PC-3 (cell line): Measurements from ENCODE around the gene MFN2. TPM values are rescaled to one million over a fixed set of nuclear protein-coding genes. Genes with fewer than 3 reads are reported as not detected.

Experiments used
- ATAC-seq: fragments of 200-7000 bp; cut with Tn5 transposase; 2 replicates; pipeline ENCODE4 v1.9.1; 2020; ENCODE audit warnings: mild to moderate bottlenecking, moderate library complexity
- BruUV-seq: library from RNA; stranded (reverse); fragments of 400-500 nt; replicated peaks from 2 replicates; lab custom pipeline; 2021; lab: Mats Ljungman, UMichigan
- CTCF ChIA-PET: fragments of 300-600 bp; sonication (Branson Sonifier 250); formaldehyde crosslinking; loops from one replicate; lab custom pipeline; 2022; ENCODE audit warnings: antibody characterized with exemption; lab: Charles Lee
- POLR2A ChIA-PET: fragments of 300-600 bp; sonication (Branson Sonifier 250); formaldehyde crosslinking; loops from one replicate; lab custom pipeline; 2022; ENCODE audit warnings: antibody characterized with exemption; ENCODE audit not compliant: unreplicated experiment; lab: Charles Lee
- DNase-seq: peaks from one replicate; pipeline ENCODE4 v3.0.0-alpha.2; 2015
- H2AFZ ChIP-seq: fragments of 300-600 bp; sonication (generic); 2 replicates; pipeline ENCODE4 v1.6.0; 2016; ENCODE audit warnings: antibody characterized with exemption, low read length
- H3F3A ChIP-seq: fragments of 300-600 bp; sonication (generic); one replicate; pipeline ENCODE4 v1.6.0; 2017; ENCODE audit warnings: antibody characterized with exemption, low read length, control low read depth, mild to moderate bottlenecking; ENCODE audit not compliant: unreplicated experiment
- H3K27ac ChIP-seq: fragments of 300-600 bp; sonication (generic); 2 replicates; pipeline ENCODE4 v1.5.1; 2016; ENCODE audit warnings: mild to moderate bottlenecking, low read length
- H3K27me3 ChIP-seq: fragments of 300-600 bp; sonication (generic); 2 replicates; pipeline ENCODE4 v1.6.1; 2016; ENCODE audit warnings: low read length, mixed read lengths
- H3K36me3 ChIP-seq: fragments of 300-600 bp; sonication (generic); 2 replicates; pipeline ENCODE4 v1.6.1; 2016; ENCODE audit warnings: low read depth, mixed run types, low read length, mixed read lengths
- H3K4me1 ChIP-seq: fragments of 300-600 bp; sonication (generic); 2 replicates; pipeline ENCODE4 v1.5.1; 2016; ENCODE audit warnings: low read length; ENCODE audit not compliant: insufficient read depth
- H3K4me2 ChIP-seq: fragments of 300-600 bp; sonication (generic); 2 replicates; pipeline ENCODE4 v1.6.0; 2016; ENCODE audit warnings: low read length
- H3K4me3 ChIP-seq: fragments of 300-600 bp; sonication (generic); 2 replicates; pipeline ENCODE4 v1.5.1; 2016; ENCODE audit warnings: mild to moderate bottlenecking, low read length, mixed read lengths
- H3K79me2 ChIP-seq: fragments of 300-600 bp; sonication (generic); 2 replicates; pipeline ENCODE4 v1.6.1; 2017; ENCODE audit warnings: low read length, mixed read lengths
- H3K9ac ChIP-seq: fragments of 300-600 bp; sonication (generic); 2 replicates; pipeline ENCODE4 v1.6.0; 2016; ENCODE audit warnings: mild to moderate bottlenecking, low read length
- H3K9me2 ChIP-seq: fragments of 300-600 bp; sonication (generic); replicated peaks from 2 replicates; pipeline ENCODE4 v1.6.1; 2016; ENCODE audit warnings: mixed run types, low read length, mixed read lengths
- H3K9me3 ChIP-seq: fragments of 300-600 bp; sonication (generic); 2 replicates; pipeline ENCODE4 v1.6.1; 2016; ENCODE audit warnings: low read length, mixed read lengths
- H4K20me1 ChIP-seq: fragments of 300-600 bp; sonication (generic); 2 replicates; pipeline ENCODE4 v1.6.1; 2016; ENCODE audit warnings: low read length, mixed read lengths
- EZH2 ChIP-seq: fragments of 300-600 bp; sonication (generic); IDR thresholded peaks from one replicate; pipeline ENCODE4 v1.6.1; 2017; ENCODE audit warnings: antibody characterized with exemption, mild to moderate bottlenecking, low read length; ENCODE audit not compliant: unreplicated experiment
- EZH2phosphoT487 ChIP-seq: fragments of 300-600 bp; sonication (generic); IDR thresholded peaks from 2 replicates; pipeline ENCODE4 v1.6.1; 2018; ENCODE audit warnings: mild to moderate bottlenecking, antibody characterized with exemption, low read length, borderline replicate concordance
- intact Hi-C: fragments of 100-400 bp; cut with micrococcal nuclease; formaldehyde crosslinking; loops from 2 replicates; pipeline ENCODE4 v1.9.0; 2023
- total RNA-seq: library from RNA; depleted of rRNA; stranded (reverse); fragments of >200 nt; gene quantifications from 2 replicates; pipeline ENCODE4 v1.2.3, GENCODE V29; 2014
- TF ChIP-seq, protein P1 (sequence below): fragments of 300-600 bp; sonication (generic); conservative IDR thresholded peaks from 2 replicates; pipeline ENCODE4 v1.5.1; 2017; ENCODE audit warnings: antibody characterized with exemption, low read depth, mild to moderate bottlenecking, low read length

The MFN2 gene
- total RNA-seq, 1 experiment from 2014 or later: 97.8 TPM

DNA sequence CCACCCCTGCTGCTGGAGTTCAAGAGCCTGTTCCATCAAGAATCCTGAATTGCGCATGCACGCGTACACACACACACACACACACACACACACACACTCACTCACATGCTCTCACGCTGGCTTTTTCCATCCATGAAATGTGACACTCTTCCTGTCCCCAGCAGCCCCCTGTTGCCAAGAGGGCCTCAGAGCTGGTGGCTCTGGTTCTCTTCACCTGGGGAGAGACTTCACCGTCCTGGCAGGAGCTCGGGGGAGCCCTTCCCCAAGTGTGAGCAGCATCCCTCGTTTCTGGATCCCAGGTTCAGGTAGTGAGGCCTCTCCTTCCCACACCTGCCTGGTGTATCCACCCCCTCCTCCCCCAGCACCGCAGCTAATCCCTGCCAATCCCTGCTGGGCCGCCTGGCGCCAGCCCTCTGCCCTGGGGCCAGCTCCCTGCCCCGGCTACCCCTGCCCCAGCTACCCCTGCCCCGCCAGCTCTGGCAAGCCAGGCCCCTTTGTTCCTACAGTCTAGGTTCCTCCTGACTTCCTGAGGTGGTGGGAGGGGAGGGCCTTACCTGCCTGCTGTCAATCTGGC, 35.8 kb upstream of the MFN2 start:
- Histone ChIP-seq H3K27me3 (no peaks in the 10 kb centered on the region), H3K9ac (no peak overlapping the region), H3K9me3 (no peaks in the 10 kb centered on the region), H3K36me3 (peaks cover 19% of the 10 kb centered on the region), H2AFZ (no peak overlapping the region), H3K4me2 (no peak overlapping the region), H3K4me3 (no peak overlapping the region), H3K4me1 (peaks cover under 1% of the 10 kb centered on the region; the same call in 1 of the 2 replicates), H4K20me1 (no peaks in the 10 kb centered on the region), H3K27ac (no peak overlapping the region), H3F3A (no peaks in the 10 kb centered on the region), H3K79me2 (peaks cover 16% of the 10 kb centered on the region), H3K9me2 (no peaks in the 10 kb centered on the region)
- ATAC-seq (no peak), DNase-seq (no peak)
- ChIA-PET POLR2A (no interaction called here), CTCF (no interaction called here)
- BruUV-seq: no TSS peak
- TF ChIP-seq EZH2phosphoT487 (no peak), EZH2 (no peak)
- TF ChIP-seq, protein P1, sequence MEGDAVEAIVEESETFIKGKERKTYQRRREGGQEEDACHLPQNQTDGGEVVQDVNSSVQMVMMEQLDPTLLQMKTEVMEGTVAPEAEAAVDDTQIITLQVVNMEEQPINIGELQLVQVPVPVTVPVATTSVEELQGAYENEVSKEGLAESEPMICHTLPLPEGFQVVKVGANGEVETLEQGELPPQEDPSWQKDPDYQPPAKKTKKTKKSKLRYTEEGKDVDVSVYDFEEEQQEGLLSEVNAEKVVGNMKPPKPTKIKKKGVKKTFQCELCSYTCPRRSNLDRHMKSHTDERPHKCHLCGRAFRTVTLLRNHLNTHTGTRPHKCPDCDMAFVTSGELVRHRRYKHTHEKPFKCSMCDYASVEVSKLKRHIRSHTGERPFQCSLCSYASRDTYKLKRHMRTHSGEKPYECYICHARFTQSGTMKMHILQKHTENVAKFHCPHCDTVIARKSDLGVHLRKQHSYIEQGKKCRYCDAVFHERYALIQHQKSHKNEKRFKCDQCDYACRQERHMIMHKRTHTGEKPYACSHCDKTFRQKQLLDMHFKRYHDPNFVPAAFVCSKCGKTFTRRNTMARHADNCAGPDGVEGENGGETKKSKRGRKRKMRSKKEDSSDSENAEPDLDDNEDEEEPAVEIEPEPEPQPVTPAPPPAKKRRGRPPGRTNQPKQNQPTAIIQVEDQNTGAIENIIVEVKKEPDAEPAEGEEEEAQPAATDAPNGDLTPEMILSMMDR: no peak
- intact Hi-C loops: no loop called here

DNA sequence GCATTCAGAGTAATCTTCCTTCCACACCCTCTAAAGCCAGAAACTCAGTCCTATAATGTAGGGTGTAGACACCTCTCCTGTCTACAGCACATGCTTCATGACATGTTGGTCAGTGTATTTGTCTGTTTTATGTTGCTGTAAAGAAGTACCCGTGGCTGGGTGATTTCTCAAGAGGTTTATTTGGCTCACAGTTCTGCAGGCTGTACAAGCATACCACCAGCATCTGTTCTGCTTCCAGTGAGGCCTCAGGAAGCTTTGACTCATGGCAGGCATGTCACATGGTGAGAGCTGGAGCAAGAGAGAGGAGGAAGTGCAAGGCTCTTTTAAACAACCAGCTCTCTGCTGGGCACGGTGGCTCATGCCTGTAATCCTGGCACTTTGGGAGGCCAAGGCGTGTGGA, 33.6 kb upstream of the MFN2 start:
- BruUV-seq: no TSS peak
- H3K79me2 ChIP-seq: no peaks in the 10 kb centered on the region
- H3K4me2 ChIP-seq: no peak overlapping the region
- TF ChIP-seq, protein P1: no peak
- TF ChIP-seq EZH2phosphoT487: no peak
- no peak for TF ChIP-seq EZH2
- no peaks in the 10 kb centered on the region for H3K4me1 ChIP-seq
- H3K27ac ChIP-seq: no peak overlapping the region
- POLR2A ChIA-PET: no interaction called here
- no peak overlapping the region for H2AFZ ChIP-seq
- no peaks in the 10 kb centered on the region for H3F3A ChIP-seq
- no peaks in the 10 kb centered on the region for H3K27me3 ChIP-seq
- no peak for ATAC-seq
- no peak for DNase-seq
- no peaks in the 10 kb centered on the region for H3K9me3 ChIP-seq
- H3K9me2 ChIP-seq: no peaks in the 10 kb centered on the region
- no peak overlapping the region for H3K4me3 ChIP-seq
- no peak overlapping the region for H3K9ac ChIP-seq
- no peaks in the 10 kb centered on the region for H4K20me1 ChIP-seq
- CTCF ChIA-PET: no interaction called here
- intact Hi-C loops: no loop called here
- H3K36me3 ChIP-seq: peaks cover 26% of the 10 kb centered on the region

DNA sequence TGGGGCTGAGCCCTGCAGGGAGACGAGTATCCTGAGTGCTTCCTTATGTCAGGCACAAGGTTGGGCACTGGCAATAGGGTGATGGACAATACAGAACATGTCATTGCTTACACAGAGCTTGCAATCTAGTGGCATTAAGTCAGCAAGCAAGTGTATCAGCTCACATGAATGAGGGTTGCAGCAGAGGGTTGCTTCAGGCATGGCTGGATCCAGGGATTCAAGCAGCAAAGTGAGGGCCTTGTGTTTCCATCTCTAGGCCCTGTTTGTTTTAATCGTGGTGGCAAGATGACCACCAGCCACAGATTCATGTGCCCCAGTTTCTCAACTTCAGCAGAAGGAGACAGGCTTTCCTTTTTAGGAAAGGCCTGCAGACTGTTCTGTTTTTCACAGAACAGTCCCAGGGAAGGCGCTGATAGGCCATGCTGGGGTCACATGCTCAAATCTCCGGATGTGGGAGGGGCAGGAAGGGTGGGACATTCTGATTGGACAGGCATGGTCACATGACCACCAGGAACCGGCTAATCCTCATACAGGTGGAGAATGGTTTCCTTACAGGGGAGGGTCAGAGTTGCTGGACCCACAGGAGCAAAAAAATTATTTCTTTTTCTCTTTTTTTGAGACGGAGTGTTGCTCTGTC, 31.3 kb upstream of the MFN2 start:
- Histone ChIP-seq H3K4me2 (no peak overlapping the region), H3K9me3 (no peaks in the 10 kb centered on the region), H3K27ac (no peak overlapping the region), H3F3A (no peaks in the 10 kb centered on the region), H2AFZ (no peak overlapping the region), H3K4me1 (no peaks in the 10 kb centered on the region), H3K4me3 (no peak overlapping the region), H3K9me2 (no peaks in the 10 kb centered on the region), H3K9ac (no peak overlapping the region), H4K20me1 (no peaks in the 10 kb centered on the region), H3K36me3 (peaks cover 21% of the 10 kb centered on the region), H3K79me2 (no peaks in the 10 kb centered on the region), H3K27me3 (no peaks in the 10 kb centered on the region)
- no TSS peak for BruUV-seq
- TF ChIP-seq EZH2phosphoT487 (no peak), EZH2 (no peak)
- TF ChIP-seq, protein P1: no peak
- intact Hi-C loops: no loop called here
- peak; percentile 29 for DNase-seq
- ATAC-seq: peak; percentile 57
- POLR2A ChIA-PET: no interaction called here
- CTCF ChIA-PET: no interaction called here
